Loucy (cell line): ENCODE data around the gene EFCAB12.

Experiments
- H2AFZ ChIP-seq: fragments of 200-600 bp; sonication (generic); 2 replicates; pipeline ENCODE4 v1.6.0; 2016; ENCODE audit warnings: antibody characterized with exemption, mild to moderate bottlenecking, low read length, moderate library complexity
- H3F3A ChIP-seq: fragments of 200-600 bp; 2 replicates; pipeline ENCODE4 v1.6.0; 2016; ENCODE audit warnings: antibody characterized with exemption, low read depth, mild to moderate bottlenecking
- H3K27me3 ChIP-seq: fragments of 200-600 bp; sonication (generic); 2 replicates; pipeline ENCODE4 v1.6.1; 2014; ENCODE audit warnings: low read length, mild to moderate bottlenecking; ENCODE audit not compliant: insufficient read depth, poor library complexity, severe bottlenecking
- H3K36me3 ChIP-seq: fragments of 200-600 bp; sonication (generic); 2 replicates; pipeline ENCODE4 v1.6.1; 2016; ENCODE audit warnings: low read length; ENCODE audit not compliant: insufficient read depth
- H3K4me1 ChIP-seq: fragments of 200-600 bp; sonication (generic); 2 replicates; pipeline ENCODE4 v1.5.1; 2014; ENCODE audit warnings: low read length, mild to moderate bottlenecking; ENCODE audit not compliant: insufficient read depth, poor library complexity, severe bottlenecking
- H3K4me2 ChIP-seq: fragments of 200-600 bp; sonication (generic); 2 replicates; pipeline ENCODE4 v1.6.0; 2014; ENCODE audit warnings: antibody characterized with exemption, low read length, low read depth, mild to moderate bottlenecking; ENCODE audit not compliant: poor library complexity, severe bottlenecking
- H3K4me3 ChIP-seq: fragments of 200-600 bp; sonication (generic); 2 replicates; pipeline ENCODE4 v1.5.1; 2014; ENCODE audit warnings: low read length, mild to moderate bottlenecking, mixed read lengths; ENCODE audit not compliant: poor library complexity, severe bottlenecking
- H3K79me2 ChIP-seq: fragments of 200-600 bp; sonication (generic); 2 replicates; pipeline ENCODE4 v1.6.1; 2014; ENCODE audit warnings: low read length; ENCODE audit not compliant: insufficient read depth
- H3K9ac ChIP-seq: fragments of 200-600 bp; sonication (generic); 2 replicates; pipeline ENCODE4 v1.6.0; 2014; ENCODE audit warnings: mild to moderate bottlenecking, low read depth, low read length, moderate library complexity; ENCODE audit not compliant: poor library complexity, severe bottlenecking
- H3K9me2 ChIP-seq: fragments of 200-600 bp; sonication (generic); replicated peaks from 2 replicates; pipeline ENCODE4 v1.6.1; 2016; ENCODE audit warnings: low read depth, low read length, mixed read lengths
- H3K9me3 ChIP-seq: fragments of 200-600 bp; sonication (generic); 2 replicates; pipeline ENCODE4 v1.6.1; 2014; ENCODE audit warnings: mild to moderate bottlenecking, antibody characterized with exemption, low read length, low read depth; ENCODE audit not compliant: insufficient read depth
- H4K20me1 ChIP-seq: fragments of 200-600 bp; sonication (generic); 2 replicates; pipeline ENCODE4 v1.6.0; 2014; ENCODE audit warnings: antibody characterized with exemption, low read length, mild to moderate bottlenecking; ENCODE audit not compliant: insufficient read depth, poor library complexity, severe bottlenecking
- CTCF ChIP-seq: fragments of 200-600 bp; sonication (generic); conservative IDR thresholded peaks from 2 replicates; pipeline ENCODE4 v1.5.1; 2014; ENCODE audit warnings: mild to moderate bottlenecking, antibody characterized with exemption, low read length
- EZH2phosphoT487 ChIP-seq: fragments of 200-600 bp; IDR thresholded peaks from 2 replicates; pipeline ENCODE4 v1.6.1; 2018; ENCODE audit warnings: antibody characterized with exemption, mild to moderate bottlenecking, moderate library complexity, borderline replicate concordance

EFCAB12 gene

DNA sequence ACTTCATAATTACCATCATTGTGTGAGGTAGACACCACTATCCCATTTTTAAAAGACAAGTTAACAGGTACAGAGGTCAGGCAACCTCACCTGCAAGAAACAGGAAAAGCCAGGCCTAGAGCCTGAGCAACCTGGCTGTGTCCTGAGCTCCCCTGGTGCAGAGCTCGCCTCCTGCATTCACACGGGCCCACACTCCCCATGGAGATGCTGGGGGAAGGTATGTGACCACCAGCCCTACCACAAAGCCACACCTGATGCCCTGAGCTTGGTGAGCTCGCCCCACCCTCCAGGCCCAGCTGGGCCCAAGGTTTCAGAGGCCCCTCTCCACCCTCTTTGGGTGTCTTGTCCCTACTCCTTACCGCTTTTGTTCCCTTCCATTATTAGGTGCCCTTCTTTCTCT, 1.2 kb upstream of the EFCAB12 start:
- peaks cover under 1% of the 10 kb centered on the region for H4K20me1 ChIP-seq
- no peak for TF ChIP-seq EZH2phosphoT487
- no peak for TF ChIP-seq CTCF
- peaks cover 34% of the 10 kb centered on the region for H3K36me3 ChIP-seq
- H3K79me2 ChIP-seq, result peaks cover 8% of the 10 kb centered on the region
- no peak overlapping the region for H3K4me2 ChIP-seq
- H3K4me3 ChIP-seq, result no peak overlapping the region
- H3K9me3 ChIP-seq, result no peaks in the 10 kb centered on the region
- H3K9ac ChIP-seq, result no peak overlapping the region
- no peaks in the 10 kb centered on the region for H3K27me3 ChIP-seq
- H3K4me1 ChIP-seq, result peaks cover 22% of the 10 kb centered on the region
- H3F3A ChIP-seq, result no peaks in the 10 kb centered on the region
- no peaks in the 10 kb centered on the region for H3K9me2 ChIP-seq
- H2AFZ ChIP-seq, result no peak overlapping the region

- Histone ChIP-seq H3K9me2 (no peaks in the 10 kb centered on the region), H3K4me3 (no peak overlapping the region), H2AFZ (no peak overlapping the region), H3K9ac (no peak overlapping the region), H3F3A (no peaks in the 10 kb centered on the region), H3K4me1 (peaks cover 18% of the 10 kb centered on the region), H3K27me3 (no peaks in the 10 kb centered on the region), H4K20me1 (no peaks in the 10 kb centered on the region), H3K4me2 (no peak overlapping the region), H3K9me3 (no peaks in the 10 kb centered on the region), H3K79me2 (peaks cover 3% of the 10 kb centered on the region), H3K36me3 (peaks cover 30% of the 10 kb centered on the region)
- TF ChIP-seq EZH2phosphoT487 (no peak), CTCF (no peak)
Measured at GRCh38 chr3:129429080-129429451, 630 bp upstream of the EFCAB12 start.

GRCh38 chr3:129428007-129428375, 445 bp downstream of the EFCAB12 start:
- Histone ChIP-seq H3K36me3 (peaks cover 20% of the 10 kb centered on the region), H3K9me2 (no peaks in the 10 kb centered on the region), H4K20me1 (no peaks in the 10 kb centered on the region), H3K4me2 (no peak overlapping the region), H3K9me3 (no peaks in the 10 kb centered on the region), H2AFZ (no peak overlapping the region), H3K79me2 (no peaks in the 10 kb centered on the region), H3K4me1 (peaks cover 12% of the 10 kb centered on the region), H3K27me3 (no peaks in the 10 kb centered on the region), H3K4me3 (no peak overlapping the region), H3F3A (no peaks in the 10 kb centered on the region), H3K9ac (no peak overlapping the region)
- TF ChIP-seq CTCF, result no peak
- no peak for TF ChIP-seq EZH2phosphoT487
